Prostate gland (tissue), 2 donors: ENCODE results near the gene MAP2K1.

Source experiments
- CTCF ChIP-seq, 4 experiments: fragments of 200-600 bp in 2 of 4; fragments of 450-650 bp in 2 of 4; sonication (generic) in 2 of 4; IDR thresholded peaks; 1 replicate in 3 of 4; 2 replicates in 1 of 4; pipeline ENCODE4 v1.5.1; 2016 to 2019; ENCODE audit warnings: antibody characterized with exemption in 4 of 4, mild to moderate bottlenecking in 2 of 4, moderate library complexity in 2 of 4
- POLR2A ChIP-seq: fragments of 450-650 bp; IDR thresholded peaks from one replicate; pipeline ENCODE4 v1.6.1; 2016; ENCODE audit warnings: antibody characterized with exemption, mild to moderate bottlenecking
- POLR2AphosphoS5 ChIP-seq: sonication (generic); formaldehyde crosslinking; IDR thresholded peaks from one replicate; pipeline ENCODE4 v1.6.1; 2017; ENCODE audit warnings: antibody characterized with exemption

- TF ChIP-seq POLR2A (no peak), CTCF (IDR thresholded peaks at IDR 0.05) (no peak), POLR2AphosphoS5 (no peak)
Observed at GRCh38 chr15:66411190-66411589, 24.5 kb downstream of the MAP2K1 start.
